ENCODE data around the gene ACTMAP.
"Not testable (repeated sequence)": the region's sequence is repeated elsewhere in the genome, so short reads cannot be mapped to it uniquely, and the experiment has no call there.

Gene ACTMAP

GRCh38 chr19:40750058-40750873 is at the start of gene ACTMAP:
Gene ACTMAP (minus strand): TSS chr19:40750477. CDS start chr19:40749803, 674 bp downstream.
- peak; percentile 95 for DNase-seq

- no peak for DNase-seq
Observed at GRCh38 chr19:40799558-40800338, 49.5 kb upstream of the ACTMAP start.

GRCh38 chr19:40798683-40799557 is 48.6 kb upstream of the ACTMAP start, which contains the start of gene EGLN2:
Gene EGLN2 (plus strand): TSS chr19:40799191. CDS start chr19:40800573, 1,382 bp downstream.
- peak; percentile 88 for DNase-seq

GRCh38 chr19:40797963-40798682 is 47.8 kb upstream of the ACTMAP start:
- DNase-seq: peak; percentile 12

GRCh38 chr19:40797166-40797962 is 47.1 kb upstream of the ACTMAP start:
- no peak for DNase-seq

- DNase-seq: no peak
Observed at GRCh38 chr19:40791996-40792395, 41.7 kb upstream of the ACTMAP start.

GRCh38 chr19:40791349-40791748 is 41.1 kb upstream of the ACTMAP start:
- DNase-seq: no peak

- no peak for DNase-seq
Observed at GRCh38 chr19:40786060-40787037, 36.1 kb upstream of the ACTMAP start.

GRCh38 chr19:40785526-40785925 is 35.2 kb upstream of the ACTMAP start:
- no peak for DNase-seq

GRCh38 chr19:40784146-40784545 is 33.9 kb upstream of the ACTMAP start:
- DNase-seq: not testable (repeated sequence)

GRCh38 chr19:40783711-40784110 is 33.4 kb upstream of the ACTMAP start:
- DNase-seq: no peak

- no peak for DNase-seq
Observed at GRCh38 chr19:40781140-40781539, 30.9 kb upstream of the ACTMAP start.

GRCh38 chr19:40780582-40780981 is 30.3 kb upstream of the ACTMAP start:
- no peak for DNase-seq

GRCh38 chr19:40778706-40779284 is 28.5 kb upstream of the ACTMAP start:
- no peak for DNase-seq

- peak; percentile 93 for DNase-seq
Observed at GRCh38 chr19:40777937-40778705, 27.8 kb upstream of the ACTMAP start, which contains the start of gene RAB4B. Gene RAB4B (plus strand): TSS chr19:40778247. CDS start chr19:40778376, 129 bp downstream.

GRCh38 chr19:40777645-40777936 is 27.3 kb upstream of the ACTMAP start:
- no peak for DNase-seq

GRCh38 chr19:40776932-40777644 is 26.8 kb upstream of the ACTMAP start:
- peak; percentile 87 for DNase-seq

- DNase-seq: no peak
Observed at GRCh38 chr19:40776364-40776763, 26.1 kb upstream of the ACTMAP start.

Data from KG1 (cell line).